Liver (tissue), 9 donors: Measurements from ENCODE around the gene MSX2. TPM values are rescaled to one million over a fixed set of nuclear protein-coding genes. Genes with fewer than 3 reads are reported as not detected.

ENCODE experiments used
- DNase-seq: peaks from one replicate; pipeline ENCODE4 v3.0.0-alpha.2; 2017; ENCODE audit warnings: low spot score
- H3K27ac ChIP-seq, 2 donors: one replicate each; pipeline ENCODE4 v1.7.0; 2013; ENCODE audit warnings: inconsistent platforms in 2 of 2, low read length in 2 of 2, control low read depth in 1 of 2, low read depth in 1 of 2, mild to moderate bottlenecking in 1 of 2
- H3K27me3 ChIP-seq, 4 donors: one replicate each; pipeline versions ENCODE4 v1.6.1 to v1.7.0; 2013; ENCODE audit warnings: low read length in 3 of 4, inconsistent platforms in 1 of 4, mild to moderate bottlenecking in 1 of 4, moderate library complexity in 1 of 4; ENCODE audit not compliant: control insufficient read depth in 4 of 4, insufficient read depth in 4 of 4
- H3K36me3 ChIP-seq, 4 donors: one replicate each; pipeline versions ENCODE4 v1.6.1 to v1.7.0; 2013; ENCODE audit warnings: low read length in 3 of 4, mild to moderate bottlenecking in 3 of 4, low read depth in 1 of 4, moderate library complexity in 1 of 4; ENCODE audit not compliant: control insufficient read depth in 4 of 4, insufficient read depth in 3 of 4
- H3K4me1 ChIP-seq, 4 donors: one replicate each; pipeline versions ENCODE4 v1.6.1 to v1.7.0; 2013; ENCODE audit warnings: low read length in 3 of 4, mild to moderate bottlenecking in 3 of 4, moderate library complexity in 1 of 4; ENCODE audit not compliant: control insufficient read depth in 4 of 4, insufficient read depth in 4 of 4
- H3K4me3 ChIP-seq, 3 donors: one replicate each; pipeline versions ENCODE4 v1.6.1 to v1.7.0; 2013; ENCODE audit warnings: low read length in 3 of 3, control low read depth in 1 of 3, low read depth in 1 of 3, mild to moderate bottlenecking in 1 of 3
- H3K9ac ChIP-seq, 2 donors: one replicate each; pipeline ENCODE4 v1.7.0; 2013; ENCODE audit warnings: low read length in 2 of 2, mild to moderate bottlenecking in 2 of 2, moderate library complexity in 2 of 2, control low read depth in 1 of 2, low read depth in 1 of 2
- H3K9me3 ChIP-seq, 4 donors: one replicate each; pipeline versions ENCODE4 v1.6.1 to v1.7.0; 2013; ENCODE audit warnings: low read length in 3 of 4; ENCODE audit not compliant: control insufficient read depth in 4 of 4
- ATF3 ChIP-seq: IDR thresholded peaks from 2 replicates; pipeline ENCODE4 v1.6.1; 2016; ENCODE audit warnings: antibody characterized with exemption
- CTCF ChIP-seq: fragments of 150-350 bp; IDR thresholded peaks from 2 replicates; pipeline ENCODE4 v1.5.1; 2017; ENCODE audit warnings: improper control_type of control experiment, low read depth, low read length; ENCODE audit not compliant: missing input control
- EGR1 ChIP-seq, 2 donors: IDR thresholded peaks; 2 replicates each; pipeline ENCODE4 v1.6.1; 2016 to 2018; ENCODE audit warnings: antibody characterized with exemption in 2 of 2, low read depth in 2 of 2
- FOXA1 ChIP-seq: IDR thresholded peaks from 2 replicates; pipeline ENCODE4 v1.6.1; 2016; ENCODE audit warnings: antibody characterized with exemption
- HNF4A ChIP-seq, 2 donors: conservative IDR thresholded peaks; 2 replicates each; pipeline ENCODE4 v1.6.1; 2016; ENCODE audit warnings: antibody characterized with exemption in 2 of 2, mild to moderate bottlenecking in 2 of 2
- HNF4G ChIP-seq: IDR thresholded peaks from 2 replicates; pipeline ENCODE4 v1.6.1; 2016; ENCODE audit warnings: antibody characterized with exemption
- JUND ChIP-seq, 2 donors: IDR thresholded peaks; 2 replicates each; pipeline ENCODE4 v1.6.1; 2016; ENCODE audit warnings: antibody characterized with exemption in 2 of 2
- RAD21 ChIP-seq, 2 donors: IDR thresholded peaks; 2 replicates each; pipeline ENCODE4 v1.6.1; 2016; ENCODE audit warnings: antibody characterized with exemption in 2 of 2, mild to moderate bottlenecking in 2 of 2
- REST ChIP-seq: IDR thresholded peaks from 2 replicates; pipeline ENCODE4 v1.6.1; 2016; ENCODE audit warnings: antibody characterized with exemption, mild to moderate bottlenecking
- RXRA ChIP-seq, 2 donors: IDR thresholded peaks; 2 replicates each; pipeline ENCODE4 v1.6.1; 2017 to 2018; ENCODE audit warnings: antibody characterized with exemption in 2 of 2, mild to moderate bottlenecking in 1 of 2
- SP1 ChIP-seq: IDR thresholded peaks from 2 replicates; pipeline ENCODE4 v1.6.1; 2018; ENCODE audit warnings: antibody characterized with exemption, mild to moderate bottlenecking
- ZBTB33 ChIP-seq: IDR thresholded peaks from 2 replicates; pipeline ENCODE4 v1.6.1; 2016; ENCODE audit warnings: antibody characterized with exemption
- WGBS: extraction: QIAGEN DNeasy Blood & Tissue Kit; methylation state at CpG from one replicate; pipeline ENCODE4 v1.1.7; 2013; 5-methylcytosine and 5-hydroxymethylcytosine counted together
- polyA plus RNA-seq, 2 donors: library from polyadenylated mRNA; stranded (reverse) in 1 of 2; unstranded in 1 of 2; fragments of 200-250 nt in 1 of 2; fragments of >200 nt in 1 of 2; fragmentation: Nextera tagmentation in 1 of 2; extraction: Ambion mirVana in 1 of 2; gene quantifications; one replicate each; pipeline versions ENCODE4 v1.2.1 to v1.2.3, GENCODE V29; 2013 to 2015
- total RNA-seq, 2 donors: library from RNA; depleted of rRNA; stranded (reverse); fragments of >200 nt; gene quantifications; one replicate each; pipeline ENCODE4 v1.2.3, GENCODE V29; 2014
- donor health status: healthy.
- donor health status: healthy.
- donor health status: healthy.
- donor health status: healthy.
- donor health status: healthy.

Gene MSX2
- total and polyA plus RNA-seq, 4 donors = 0.08 to 0.09 TPM; not detected in 2

GRCh38 chr5:174726916-174727793 lies 2.8 kb downstream of the MSX2 start:
- 36% methylated on average over 21 of the region's 21 CpGs for whole genome bisulfite sequencing
- TF ChIP-seq ZBTB33 = no peak
- no peaks in the 10 kb centered on the region for H3K36me3 ChIP-seq
- no peak for DNase-seq
- no peak overlapping the region for H3K27ac ChIP-seq
- no peak overlapping the region for H3K9ac ChIP-seq
- no peaks in the 10 kb centered on the region for H3K9me3 ChIP-seq
- H3K4me3 ChIP-seq = no peak overlapping the region
- H3K4me1 ChIP-seq = peaks cover 0 to 19% (median 5%) of the 10 kb centered on the region in 4 donors
- H3K27me3 ChIP-seq = peaks cover 10 to 27% (median 14%) of the 10 kb centered on the region in 4 donors

- Histone ChIP-seq H3K27me3 (peaks cover 14 to 26% (median 16%) of the 10 kb centered on the region in 4 donors), H3K9ac (no peak overlapping the region), H3K27ac (no peak overlapping the region), H3K4me1 (peaks cover 0 to 19% (median 5%) of the 10 kb centered on the region in 4 donors), H3K9me3 (no peaks in the 10 kb centered on the region), H3K36me3 (no peaks in the 10 kb centered on the region), H3K4me3 (no peak overlapping the region)
- DNase-seq = no peak
- TF ChIP-seq HNF4A (conservative IDR thresholded peaks at IDR 0.05) (no peak), FOXA1 (no peak), JUND (IDR thresholded peaks at IDR 0.05) (no peak), RAD21 (IDR thresholded peaks at IDR 0.05) (no peak), CTCF (no peak), ZBTB33 (no peak), HNF4G (no peak), SP1 (no peak), RXRA (IDR thresholded peaks at IDR 0.05) (no peak), ATF3 (no peak), EGR1 (IDR thresholded peaks at IDR 0.05; ENCODE audit: low read depth in 2 of 2) (no peak), REST (no peak)
- 52% methylated on average over 11 of the region's 11 CpGs for WGBS
Measured at GRCh38 chr5:174727794-174728680, 3.7 kb downstream of the MSX2 start.
